ENCODE data around the gene DSG2.

DSG2 gene

GRCh38 chr18:31554776-31555175, 56.8 kb downstream of the DSG2 start:
- in situ Hi-C loops (cut with MboI; ENCODE audit: low sequenced_read_pairs): loop anchor here (25.0 kb wide), 1 partner anchor 408 kb away; no protein-coding TSS in a partner anchor

- in situ Hi-C loops (cut with MboI; ENCODE audit: low sequenced_read_pairs): loop anchor here (25.0 kb wide), 1 partner anchor 406 kb away; no protein-coding TSS in a partner anchor
These were observed 58.2 kb downstream of the DSG2 start for GRCh38 chr18:31555971-31556747.

- in situ Hi-C loops (cut with MboI; ENCODE audit: low sequenced_read_pairs): loop anchor here (25.0 kb wide), 1 partner anchor 405 kb away; no protein-coding TSS in a partner anchor
These were observed 59.5 kb downstream of the DSG2 start for GRCh38 chr18:31557446-31557845.

- in situ Hi-C loops (cut with MboI; ENCODE audit: low sequenced_read_pairs): loop anchor here (25.0 kb wide), 1 partner anchor 404 kb away; no protein-coding TSS in a partner anchor
These were observed 60.6 kb downstream of the DSG2 start for GRCh38 chr18:31558567-31558966.

- in situ Hi-C loops (cut with MboI; ENCODE audit: low sequenced_read_pairs): loop anchor here (25.0 kb wide), 1 partner anchor 400 kb away; no protein-coding TSS in a partner anchor
These were observed 64.7 kb downstream of the DSG2 start for GRCh38 chr18:31562726-31563125.

GRCh38 chr18:31563778-31564177, 65.8 kb downstream of the DSG2 start:
- in situ Hi-C loops (cut with MboI; ENCODE audit: low sequenced_read_pairs): loop anchor here (25.0 kb wide), 1 partner anchor 399 kb away; no protein-coding TSS in a partner anchor

GRCh38 chr18:31565345-31565744, 67.4 kb downstream of the DSG2 start:
- in situ Hi-C loops (cut with MboI; ENCODE audit: low sequenced_read_pairs): loop anchor here (25.0 kb wide), 1 partner anchor 397 kb away; no protein-coding TSS in a partner anchor

- in situ Hi-C loops (cut with MboI; ENCODE audit: low sequenced_read_pairs): loop anchor here (25.0 kb wide), 1 partner anchor 396 kb away; no protein-coding TSS in a partner anchor
These were observed 68.0 kb downstream of the DSG2 start for GRCh38 chr18:31565782-31566512.

GRCh38 chr18:31566576-31567306, 68.8 kb downstream of the DSG2 start:
- in situ Hi-C loops (cut with MboI; ENCODE audit: low sequenced_read_pairs): loop anchor here (25.0 kb wide), 1 partner anchor 396 kb away; no protein-coding TSS in a partner anchor

- in situ Hi-C loops (cut with MboI; ENCODE audit: low sequenced_read_pairs): loop anchor here (25.0 kb wide), 1 partner anchor 390 kb away; no protein-coding TSS in a partner anchor
These were observed 74.4 kb downstream of the DSG2 start for GRCh38 chr18:31572368-31572767.

- in situ Hi-C loops (cut with MboI; ENCODE audit: low sequenced_read_pairs): loop anchor here (25.0 kb wide), 1 partner anchor 389 kb away; no protein-coding TSS in a partner anchor
These were observed 75.1 kb downstream of the DSG2 start for GRCh38 chr18:31573051-31573450.

GRCh38 chr18:31574359-31574758, 76.4 kb downstream of the DSG2 start:
- in situ Hi-C loops (cut with MboI; ENCODE audit: low sequenced_read_pairs): loop anchor here (25.0 kb wide), 1 partner anchor 388 kb away; no protein-coding TSS in a partner anchor

GRCh38 chr18:31575515-31576257, 77.7 kb downstream of the DSG2 start:
- in situ Hi-C loops (cut with MboI; ENCODE audit: low sequenced_read_pairs): no loop called here

GRCh38 chr18:31576670-31577069, 78.7 kb downstream of the DSG2 start:
- in situ Hi-C loops (cut with MboI; ENCODE audit: low sequenced_read_pairs): no loop called here

- in situ Hi-C loops (cut with MboI; ENCODE audit: low sequenced_read_pairs): no loop called here
These were observed 79.2 kb downstream of the DSG2 start for GRCh38 chr18:31577195-31577594.

GRCh38 chr18:31578126-31578525, 80.1 kb downstream of the DSG2 start:
- in situ Hi-C loops (cut with MboI; ENCODE audit: low sequenced_read_pairs): no loop called here

GRCh38 chr18:31579375-31579774, 81.4 kb downstream of the DSG2 start:
- in situ Hi-C loops (cut with MboI; ENCODE audit: low sequenced_read_pairs): no loop called here

GRCh38 chr18:31581498-31582197, 83.7 kb downstream of the DSG2 start:
- in situ Hi-C loops (cut with MboI; ENCODE audit: low sequenced_read_pairs): no loop called here

- in situ Hi-C loops (cut with MboI; ENCODE audit: low sequenced_read_pairs): no loop called here
These were observed 85.3 kb downstream of the DSG2 start for GRCh38 chr18:31583185-31583854.
